ENCODE results near the gene TACC2. TPM values are rescaled to one million over a fixed set of nuclear protein-coding genes. Genes with fewer than 3 reads are reported as not detected.
A peak's percentile ranks its signal among the peaks of the same experiment; 100 is the strongest.
"Not testable (repeated sequence)": the region's sequence is repeated elsewhere in the genome, so short reads cannot be mapped to it uniquely, and the experiment has no call there.

Gene TACC2
- total RNA-seq, 1 donor from 2014 or later: 92.5 TPM

DNA sequence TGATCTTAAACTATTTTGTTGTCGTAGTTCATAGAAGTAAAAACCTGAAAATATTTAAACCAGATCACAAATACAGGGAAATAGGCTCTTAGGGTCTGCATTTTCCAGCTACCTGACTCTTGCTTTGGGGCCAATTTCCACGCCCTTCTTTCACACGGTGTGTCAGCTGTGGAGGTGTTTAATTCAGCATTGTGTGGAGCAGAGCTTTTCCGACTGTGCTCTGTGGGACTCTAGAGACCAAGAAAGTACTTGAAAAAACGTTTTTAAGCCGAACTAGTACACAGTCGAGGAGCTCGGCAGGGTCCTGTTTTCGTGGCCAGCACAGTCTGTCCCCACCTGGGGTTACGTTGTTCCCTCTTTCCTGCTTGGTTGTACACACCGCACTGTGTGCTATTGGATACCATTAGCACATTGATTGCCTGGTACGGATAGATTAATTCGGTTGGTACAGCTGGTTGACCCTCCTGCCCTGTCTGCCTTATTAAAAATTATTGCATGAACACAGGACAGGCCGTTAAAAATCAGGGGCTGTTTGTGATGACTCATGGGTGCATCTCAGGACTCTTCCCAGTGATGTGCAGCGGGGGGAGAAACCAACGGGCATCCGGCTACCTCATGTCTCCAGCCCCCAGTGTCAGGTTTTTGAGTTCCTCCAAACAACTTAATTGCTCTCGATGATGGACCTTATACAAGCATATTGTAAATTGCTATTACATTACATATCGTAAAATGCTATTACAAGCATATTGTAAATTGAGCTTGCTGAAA is 201.4 kb downstream of the TACC2 start:
- no peak for DNase-seq (ENCODE audit: low spot score)

DNA sequence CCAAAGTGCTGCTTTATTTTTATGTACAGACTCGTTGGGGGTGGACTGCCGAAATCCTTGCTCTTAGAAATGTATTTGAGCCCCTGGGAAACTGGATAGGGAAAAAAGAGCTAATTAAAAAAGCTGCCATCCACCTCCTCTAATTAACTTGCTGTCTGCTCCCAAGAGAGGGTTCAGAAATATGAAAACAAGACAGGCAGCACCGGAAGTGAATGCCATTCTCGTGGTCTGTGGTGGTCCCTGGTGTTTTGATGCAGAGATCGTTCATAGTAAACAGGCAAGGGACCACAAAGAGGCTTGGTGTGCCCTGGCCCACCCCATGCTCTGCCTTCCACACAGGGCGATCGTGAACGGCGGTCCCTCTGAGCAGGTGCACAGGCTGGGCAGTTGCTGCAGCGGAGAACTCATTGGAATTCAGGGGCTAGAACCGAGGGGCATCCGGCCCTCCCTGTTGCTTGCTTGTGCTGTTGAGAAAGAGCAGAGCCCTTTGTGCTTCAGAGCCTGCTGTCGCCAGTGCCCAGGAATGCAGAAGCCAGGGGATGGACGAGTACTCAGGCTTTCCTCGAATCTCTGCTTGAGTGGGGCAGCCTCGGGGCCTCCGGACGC is 203.1 kb downstream of the TACC2 start:
- DNase-seq (ENCODE audit: low spot score): peak; percentile 19

- DNase-seq (ENCODE audit: low spot score): no peak
These were observed 205.3 kb downstream of the TACC2 start for GRCh38 chr10:122194251-122194650.

DNA sequence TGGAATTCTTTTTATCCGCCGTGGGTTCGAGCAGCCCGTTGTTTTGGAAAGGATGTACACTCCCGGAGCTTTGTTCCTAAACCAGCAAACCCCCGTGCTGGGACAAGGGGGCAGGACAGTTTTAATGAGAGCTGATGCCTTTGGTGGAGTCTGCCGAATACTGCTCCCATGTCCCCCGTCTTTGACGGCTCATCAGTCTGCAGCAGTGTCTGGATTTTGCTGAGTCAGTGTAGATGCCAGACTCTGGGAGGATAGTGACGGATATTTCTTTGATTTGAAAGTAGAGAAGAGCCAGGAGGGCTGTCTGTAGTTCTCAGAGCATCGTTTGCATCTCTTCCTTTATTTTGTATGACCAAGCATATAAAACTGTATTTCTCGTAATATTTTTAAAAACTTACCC is 207.3 kb downstream of the TACC2 start:
- no peak for DNase-seq (ENCODE audit: low spot score)

- no peak for DNase-seq (ENCODE audit: low spot score)
These were observed 208.8 kb downstream of the TACC2 start for GRCh38 chr10:122197611-122198222.

DNA sequence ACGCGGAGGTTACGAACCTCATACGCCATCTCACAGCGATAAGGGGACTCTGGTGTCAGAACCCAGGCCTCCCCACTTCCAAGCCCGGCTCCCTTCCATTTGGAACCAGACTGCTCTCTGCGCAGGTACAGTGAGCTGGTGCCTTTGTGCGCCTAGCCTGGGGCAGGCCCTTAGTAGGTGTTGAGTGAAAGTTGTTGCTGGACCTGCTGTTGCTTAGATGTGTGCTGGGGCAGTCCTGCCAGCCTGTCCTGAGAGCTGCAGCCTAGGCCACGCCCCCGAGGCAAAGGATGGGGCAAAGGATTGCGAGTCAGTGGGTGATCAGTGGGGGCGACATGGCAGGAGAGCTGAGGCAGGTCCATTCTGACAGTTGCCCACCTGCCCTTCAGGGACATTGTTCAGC is 209.7 kb downstream of the TACC2 start:
- no peak for DNase-seq (ENCODE audit: low spot score)

DNA sequence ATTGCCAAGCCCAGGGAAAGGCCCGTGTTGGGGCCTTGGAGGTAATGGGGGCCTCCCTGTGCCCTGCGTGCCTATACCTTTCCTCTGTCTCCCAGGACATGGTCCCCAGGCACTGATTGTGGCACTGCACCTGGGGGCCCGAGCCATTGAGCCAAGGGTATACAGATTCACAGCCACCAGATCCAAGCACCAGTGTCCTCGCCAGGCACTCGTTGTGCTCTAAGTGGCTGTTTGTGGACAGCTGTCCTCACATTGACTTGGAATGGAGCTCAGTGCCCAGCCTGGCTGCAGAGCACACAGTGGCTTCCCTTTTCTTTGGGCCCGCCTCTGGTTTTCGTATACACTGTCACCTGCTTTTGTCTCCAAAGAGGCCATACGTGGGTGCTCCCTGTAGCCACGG is 210.1 kb downstream of the TACC2 start:
- DNase-seq (ENCODE audit: low spot score): no peak

DNA sequence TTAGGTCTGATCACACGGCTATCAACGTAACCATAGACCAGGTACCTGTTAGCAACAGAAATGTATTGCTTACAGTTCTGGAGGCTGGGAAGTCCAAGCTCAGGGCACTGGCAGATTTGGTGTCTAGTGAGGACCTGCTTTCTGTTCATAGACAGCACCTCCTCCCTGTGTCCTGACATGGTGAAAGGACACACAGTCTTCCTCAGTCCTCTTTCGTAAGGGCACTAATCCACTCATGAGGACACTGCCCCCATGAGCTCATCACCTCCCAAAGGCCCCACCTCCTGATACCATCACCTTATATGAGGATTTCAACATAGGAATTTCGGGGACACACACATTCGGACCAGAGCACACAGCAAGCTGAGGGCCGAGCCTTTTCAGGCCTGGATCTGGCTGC is 210.7 kb downstream of the TACC2 start:
- no peak for DNase-seq (ENCODE audit: low spot score)

DNA sequence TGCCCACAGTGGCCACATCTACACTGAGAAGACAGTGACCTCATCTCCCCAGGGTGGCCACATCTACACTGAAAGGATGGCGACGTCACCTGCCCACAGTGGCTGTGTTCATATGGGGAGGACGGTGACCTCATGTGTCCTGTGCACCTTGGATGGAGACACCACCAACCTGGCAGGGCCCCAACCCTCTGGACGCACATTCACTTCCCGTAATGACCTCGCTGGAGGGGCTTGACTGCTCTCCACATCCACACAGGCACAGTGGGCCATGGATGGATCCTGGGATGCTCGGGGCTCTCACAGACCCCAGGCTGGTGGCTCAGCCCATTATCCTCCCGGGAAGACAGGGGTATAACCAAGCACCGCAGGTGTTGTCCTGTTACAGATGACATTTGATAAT is 212.4 kb downstream of the TACC2 start:
- no peak for DNase-seq (ENCODE audit: low spot score)

DNA sequence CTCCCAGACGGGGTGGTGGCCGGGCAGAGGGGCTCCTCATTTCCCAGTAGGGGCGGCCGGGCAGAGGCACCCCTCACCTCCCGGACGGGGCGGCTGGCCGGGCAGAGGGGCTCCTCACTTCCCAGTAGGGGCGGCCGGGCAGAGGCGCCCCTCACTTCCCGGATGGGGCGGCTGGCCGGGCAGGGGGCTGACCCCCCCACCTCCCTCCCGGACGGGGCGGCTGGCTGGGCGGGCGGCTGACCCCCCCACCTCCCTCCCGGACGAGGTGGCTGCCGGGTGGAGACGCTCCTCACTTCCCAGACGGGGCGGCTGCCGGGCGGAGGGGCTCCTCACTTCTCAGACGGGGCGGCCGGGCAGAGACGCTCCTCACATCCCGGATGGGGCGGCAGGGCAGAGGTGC is 214.2 kb downstream of the TACC2 start:
- DNase-seq (ENCODE audit: low spot score): not testable (repeated sequence)

DNA sequence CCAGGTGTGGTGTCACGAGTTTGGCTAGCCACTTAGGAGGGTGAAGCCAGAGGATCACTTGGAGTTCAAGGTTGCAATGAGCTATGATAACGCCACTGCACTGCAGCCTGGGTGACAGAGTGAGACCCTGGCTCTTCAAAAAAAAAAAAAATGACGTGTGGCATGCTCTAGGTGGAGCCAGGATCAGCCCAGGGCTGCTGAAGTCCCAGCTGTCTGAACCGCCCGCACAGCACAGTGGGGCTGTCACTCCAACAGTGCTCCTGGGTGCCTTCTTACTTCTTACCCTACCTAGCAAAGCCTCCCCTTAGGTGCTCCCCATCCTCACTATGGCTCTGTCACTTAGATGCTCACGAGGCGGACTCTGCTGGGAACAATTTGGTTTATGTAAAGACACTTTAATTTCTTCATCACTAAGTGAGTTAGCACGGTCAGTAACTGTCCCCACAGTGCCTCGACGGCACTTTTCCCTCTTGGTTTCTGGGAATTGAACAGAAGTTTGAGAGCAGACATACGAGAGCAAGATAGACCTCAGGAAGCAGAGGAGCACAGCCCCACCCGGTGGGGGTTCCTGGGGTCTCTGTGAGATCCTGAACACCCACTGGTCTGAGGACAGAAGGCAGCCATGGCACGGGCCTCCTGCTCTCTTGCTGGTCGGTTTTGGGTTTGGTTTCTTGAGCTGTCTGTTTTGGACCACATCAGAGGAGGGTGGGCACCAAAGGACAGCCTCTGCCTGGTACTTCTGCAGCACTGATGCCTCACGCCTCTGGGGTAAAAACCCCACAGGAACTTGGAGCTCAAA is 215.9 kb downstream of the TACC2 start:
- DNase-seq (ENCODE audit: low spot score): no peak

DNA sequence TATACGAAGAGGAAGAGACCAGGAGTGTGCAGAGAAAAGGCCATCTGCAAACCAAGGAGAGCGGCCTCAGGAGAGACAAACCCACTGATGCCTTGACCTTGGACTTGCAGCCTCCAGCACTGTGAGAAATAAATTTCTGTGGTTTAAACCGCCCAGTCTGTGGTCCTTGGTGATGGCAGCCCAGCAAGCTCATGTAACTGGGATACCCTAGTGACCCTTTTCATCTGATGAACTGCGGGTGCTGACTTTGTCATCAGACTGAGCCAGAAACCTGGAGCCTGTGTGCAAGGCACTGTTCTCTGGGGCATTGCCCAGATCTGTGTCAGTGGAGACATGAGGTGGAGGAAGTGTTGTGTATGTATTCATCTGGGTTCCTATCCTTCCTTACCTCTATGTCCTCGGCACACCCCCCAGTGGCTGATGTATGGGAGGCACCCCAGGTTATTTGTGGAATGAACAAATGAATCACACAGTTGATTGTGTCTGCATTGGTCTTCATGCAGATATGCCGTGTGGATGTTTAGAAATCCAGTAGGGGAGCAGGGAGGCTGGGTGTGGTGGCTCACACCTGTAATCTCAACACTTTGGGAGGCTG is 217.6 kb downstream of the TACC2 start:
- DNase-seq (ENCODE audit: low spot score): no peak

GRCh38 chr10:122207163-122207562 is 218.2 kb downstream of the TACC2 start:
- DNase-seq (ENCODE audit: low spot score): no peak

GRCh38 chr10:122207596-122207995 is 218.6 kb downstream of the TACC2 start:
- no peak for DNase-seq (ENCODE audit: low spot score)

DNA sequence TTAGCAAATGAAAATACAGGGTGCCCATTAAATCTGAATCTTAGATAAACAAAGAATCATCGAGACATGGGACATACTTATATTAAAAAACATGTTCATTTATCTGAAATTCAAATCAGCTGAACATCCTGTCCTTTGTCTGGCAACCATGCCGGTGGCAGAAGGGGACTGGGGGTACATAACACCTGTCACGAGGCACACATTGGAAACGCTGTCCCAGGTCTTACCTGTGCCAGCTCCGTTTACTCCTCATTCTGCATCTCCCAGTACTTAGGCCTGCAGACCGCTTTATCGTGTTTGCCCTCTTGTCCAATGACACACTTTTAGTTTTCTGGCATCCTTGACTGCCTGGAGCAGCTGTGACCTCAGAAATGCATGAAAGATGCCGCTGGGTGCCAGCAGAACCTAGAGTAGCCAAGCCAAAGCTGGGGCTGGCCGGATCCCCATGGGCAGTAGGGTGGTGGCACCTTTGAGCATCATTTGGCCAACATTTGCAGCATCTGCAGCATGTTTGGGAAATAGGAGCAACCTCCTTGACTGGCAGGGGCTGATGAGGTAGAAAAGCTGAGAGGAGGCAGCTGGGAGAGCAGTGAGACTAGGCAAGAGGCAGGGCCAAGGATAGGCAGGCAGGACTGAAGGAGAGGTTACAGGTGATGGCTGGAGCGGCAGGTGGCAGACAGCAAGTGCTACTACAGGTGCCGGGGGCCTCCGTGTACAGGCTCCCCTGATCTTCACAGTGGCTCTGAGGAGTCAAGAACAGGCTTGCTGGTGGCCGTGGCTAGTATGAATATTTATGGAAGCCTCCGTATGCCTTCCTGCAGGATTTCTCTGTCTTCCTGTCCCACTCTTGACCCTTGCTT is 219.8 kb downstream of the TACC2 start:
- DNase-seq (ENCODE audit: low spot score): no peak

DNA sequence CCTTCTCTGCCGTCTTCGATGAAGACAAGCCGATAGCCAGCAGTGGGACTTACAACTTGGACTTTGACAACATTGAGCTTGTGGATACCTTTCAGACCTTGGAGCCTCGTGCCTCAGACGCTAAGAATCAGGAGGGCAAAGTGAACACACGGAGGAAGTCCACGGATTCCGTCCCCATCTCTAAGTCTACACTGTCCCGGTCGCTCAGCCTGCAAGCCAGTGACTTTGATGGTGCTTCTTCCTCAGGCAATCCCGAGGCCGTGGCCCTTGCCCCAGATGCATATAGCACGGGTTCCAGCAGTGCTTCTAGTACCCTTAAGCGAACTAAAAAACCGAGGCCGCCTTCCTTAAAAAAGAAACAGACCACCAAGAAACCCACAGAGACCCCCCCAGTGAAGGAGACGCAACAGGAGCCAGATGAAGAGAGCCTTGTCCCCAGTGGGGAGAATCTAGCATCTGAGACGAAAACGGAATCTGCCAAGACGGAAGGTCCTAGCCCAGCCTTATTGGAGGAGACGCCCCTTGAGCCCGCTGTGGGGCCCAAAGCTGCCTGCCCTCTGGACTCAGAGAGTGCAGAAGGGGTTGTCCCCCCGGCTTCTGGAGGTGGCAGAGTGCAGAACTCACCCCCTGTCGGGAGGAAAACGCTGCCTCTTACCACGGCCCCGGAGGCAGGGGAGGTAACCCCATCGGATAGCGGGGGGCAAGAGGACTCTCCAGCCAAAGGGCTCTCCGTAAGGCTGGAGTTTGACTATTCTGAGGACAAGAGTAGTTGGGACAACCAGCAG is 221.7 kb downstream of the TACC2 start:
- no peak for DNase-seq (ENCODE audit: low spot score)

DNA sequence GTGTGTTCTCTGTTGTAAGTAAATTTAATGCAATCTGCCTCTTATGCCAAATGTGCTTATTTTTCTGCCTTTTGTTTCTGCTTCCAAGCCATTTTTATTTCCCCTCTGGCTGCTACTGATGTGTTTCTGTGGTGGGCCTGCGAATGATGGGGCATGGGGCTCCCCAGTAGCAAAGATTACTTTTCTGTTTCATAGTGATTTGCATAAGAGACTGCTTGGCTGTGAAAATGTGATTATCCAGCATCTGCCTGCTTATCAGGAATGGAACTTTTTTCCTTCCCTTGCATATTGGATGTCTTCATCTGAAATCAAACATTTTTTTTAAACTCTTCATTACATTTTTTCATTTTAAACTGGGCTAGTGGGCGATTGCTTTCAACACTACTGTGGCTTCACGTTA is 224.4 kb downstream of the TACC2 start:
- no peak for DNase-seq (ENCODE audit: low spot score)

DNA sequence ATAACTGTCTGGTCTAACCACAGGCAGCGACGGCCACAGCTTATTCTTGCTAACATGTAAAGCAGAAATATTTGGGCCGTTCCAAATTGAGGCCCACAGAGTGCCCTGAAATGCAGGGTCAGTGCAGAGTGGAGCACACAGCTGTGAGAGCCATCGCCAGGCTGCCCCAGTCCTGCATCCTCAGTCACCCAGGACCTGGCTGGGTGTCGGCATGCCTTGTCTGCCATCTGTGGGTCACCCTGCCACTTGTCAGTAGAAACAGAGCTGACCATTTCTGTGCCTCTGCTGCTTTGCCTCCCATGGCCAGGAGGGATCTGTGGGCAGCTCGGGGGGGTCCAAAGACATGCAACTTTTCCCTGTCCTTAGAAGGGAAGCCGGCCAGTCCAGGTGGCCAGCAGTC is 224.8 kb downstream of the TACC2 start:
- no peak for DNase-seq (ENCODE audit: low spot score)

DNA sequence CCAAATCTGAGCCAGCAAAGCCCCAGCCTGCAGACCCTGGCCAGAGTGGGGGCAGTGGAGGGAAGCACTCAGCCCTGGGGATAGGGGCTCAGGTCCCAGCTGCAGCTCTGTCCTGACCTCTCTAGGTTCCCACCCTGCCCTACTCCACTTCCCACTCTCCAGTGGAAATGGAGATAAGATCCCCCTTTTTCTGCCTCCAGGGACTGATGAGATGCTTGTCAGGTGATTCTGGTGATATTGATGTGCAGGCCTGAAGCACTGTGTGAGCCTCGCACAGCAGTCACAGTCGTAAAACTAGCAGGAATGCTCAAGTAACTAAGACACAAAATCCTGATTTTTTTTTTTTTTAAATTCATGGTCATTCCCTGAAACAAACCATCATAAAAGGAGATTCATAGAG is 227.1 kb downstream of the TACC2 start:
- no peak for DNase-seq (ENCODE audit: low spot score)

DNA sequence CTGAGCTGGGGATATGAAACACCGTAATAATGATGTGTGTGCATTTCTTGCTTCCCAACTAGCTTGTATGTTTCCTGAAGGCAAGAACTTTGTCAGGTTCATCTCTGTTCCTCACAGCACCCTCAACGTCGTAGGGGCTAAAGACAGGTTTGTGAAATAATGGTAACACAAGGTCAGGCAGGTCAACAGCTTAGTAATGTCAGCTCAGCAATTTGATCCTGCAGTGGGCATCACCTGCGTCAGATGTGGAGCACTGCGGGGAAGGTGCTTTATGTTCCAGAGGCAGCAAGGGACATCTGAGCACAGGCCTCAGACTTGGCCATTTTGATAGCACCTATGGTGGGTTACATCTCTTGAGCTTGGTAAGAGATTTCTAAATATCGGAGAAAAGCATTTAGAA is 230.4 kb downstream of the TACC2 start:
- no peak for DNase-seq (ENCODE audit: low spot score)
